HL-60 (cell line): ENCODE results near the gene DLG3.

ENCODE experiments used
- DNase-seq, 2 experiments: peaks; one replicate each; pipeline ENCODE4 v3.0.0-alpha.2; 2010 to 2020; ENCODE audit warnings: low read depth in 1 of 2, low spot score in 1 of 2
- H3K27ac ChIP-seq: fragments of 250-450 bp; sonication (Bioruptor Pico); replicated peaks from 2 replicates; pipeline ENCODE4 v1.5.1; 2020; ENCODE audit warnings: mild to moderate bottlenecking, moderate library complexity
- H3K27me3 ChIP-seq: fragments of 250-450 bp; sonication (Bioruptor Pico); 2 replicates; pipeline ENCODE4 v1.5.1; 2021; ENCODE audit warnings: mild to moderate bottlenecking, moderate library complexity; ENCODE audit not compliant: insufficient read depth, poor library complexity, severe bottlenecking
- H3K4me3 ChIP-seq: replicated peaks from 2 replicates; pipeline ENCODE4 v1.5.1; 2011; ENCODE audit warnings: mild to moderate bottlenecking, control low read depth, low read length; ENCODE audit not compliant: insufficient read depth
- CTCF ChIP-seq: IDR thresholded peaks from one replicate; pipeline ENCODE4 v1.5.1; 2011; ENCODE audit warnings: low read length, control low read depth, inconsistent platforms; ENCODE audit not compliant: insufficient read depth
- GABPA ChIP-seq: IDR thresholded peaks from 2 replicates; pipeline ENCODE4 v1.6.1; 2012; ENCODE audit warnings: low read depth
- POLR2AphosphoS5 ChIP-seq: IDR thresholded peaks from 2 replicates; pipeline ENCODE4 v1.6.1; 2012; ENCODE audit warnings: low read depth
- REST ChIP-seq: IDR thresholded peaks from 2 replicates; pipeline ENCODE4 v1.6.1; 2012; ENCODE audit warnings: low read depth; ENCODE audit not compliant: insufficient replicate concordance
- SPI1 ChIP-seq: IDR thresholded peaks from 2 replicates; pipeline ENCODE4 v1.6.1; 2012; ENCODE audit warnings: low read depth, mild to moderate bottlenecking, borderline replicate concordance

The DLG3 gene

GRCh38 chrX:70424801-70425200 is 19.8 kb upstream of the DLG3 start:
- Histone ChIP-seq H3K27me3 (no peaks in the 10 kb centered on the region), H3K4me3 (no peak overlapping the region), H3K27ac (no peak overlapping the region)
- TF ChIP-seq GABPA (no peak), POLR2AphosphoS5 (no peak), REST (no peak), CTCF (no peak), SPI1 (no peak)
- DNase-seq = no peak

GRCh38 chrX:70426286-70427278 is 18.1 kb upstream of the DLG3 start:
- H3K4me3 ChIP-seq = no peak overlapping the region
- no peak for TF ChIP-seq SPI1
- TF ChIP-seq GABPA = no peak
- TF ChIP-seq REST = no peak
- no peak for TF ChIP-seq POLR2AphosphoS5
- no peak for TF ChIP-seq CTCF
- H3K27me3 ChIP-seq = no peaks in the 10 kb centered on the region
- H3K27ac ChIP-seq = no peak overlapping the region
- no peak for DNase-seq

- TF ChIP-seq SPI1 (no peak), GABPA (no peak), CTCF (no peak), POLR2AphosphoS5 (no peak), REST (no peak)
- DNase-seq = no peak
- Histone ChIP-seq H3K4me3 (no peak overlapping the region), H3K27me3 (no peaks in the 10 kb centered on the region), H3K27ac (no peak overlapping the region)
Observed at GRCh38 chrX:70427365-70427764, 17.3 kb upstream of the DLG3 start.
